PC-3 (cell line): ENCODE results near the gene APLNR.

ENCODE experiments used
- CTCF ChIP-seq: fragments of 300-600 bp; sonication (generic); conservative IDR thresholded peaks from 2 replicates; pipeline ENCODE4 v1.5.1; 2017; ENCODE audit warnings: antibody characterized with exemption, low read depth, mild to moderate bottlenecking, low read length
- EZH2 ChIP-seq: fragments of 300-600 bp; sonication (generic); IDR thresholded peaks from one replicate; pipeline ENCODE4 v1.6.1; 2017; ENCODE audit warnings: antibody characterized with exemption, mild to moderate bottlenecking, low read length; ENCODE audit not compliant: unreplicated experiment

- TF ChIP-seq EZH2 (no peak), CTCF (no peak)
Observed at GRCh38 chr11:57205041-57205641, 31.9 kb downstream of the APLNR start.
